ENCODE measurements around the gene ARPC3. TPM values are rescaled to one million over a fixed set of nuclear protein-coding genes. Genes with fewer than 3 reads are reported as not detected.

The ARPC3 gene
- total RNA-seq, 1 experiment from 2014 or later: 234 TPM

Other genes with a start within 250 kb of the ARPC3 start
- 296 and 333 TPM in 2 replicates for gene ATP2A2, start 169.1 kb downstream of the ARPC3 start, total RNA-seq (2021)
- 141 and 144 TPM in 2 replicates for gene ANAPC7, start 46.6 kb downstream of the ARPC3 start, total RNA-seq (2021)
- gene GPN3, start 17.9 kb upstream of the ARPC3 start, total RNA-seq (2021): 51.4 and 52.7 TPM in 2 replicates
- gene FAM216A, start 18.5 kb upstream of the ARPC3 start, total RNA-seq (2021): 14.0 and 17.5 TPM in 2 replicates
- 147 and 150 TPM in 2 replicates for gene VPS29, start 51.8 kb upstream of the ARPC3 start, total RNA-seq (2021)
- gene RAD9B, start 52.0 kb upstream of the ARPC3 start, total RNA-seq (2021): 0.28 TPM in 1 of 2 replicates, not detected in the other
- 27.5 and 30.9 TPM in 2 replicates for gene PPTC7, start 133.0 kb upstream of the ARPC3 start, total RNA-seq (2021)
- 38.8 TPM in 2 replicates for gene TCTN1, start 163.8 kb upstream of the ARPC3 start, total RNA-seq (2021)
- 1.0 and 1.1 TPM in 2 replicates for gene HVCN1, start 238.8 kb upstream of the ARPC3 start, total RNA-seq (2021)